Measurements from ENCODE around the gene SMCHD1.

SMCHD1 gene

GRCh38 chr18:2655178-2655953, at the start of gene SMCHD1:
TSS of gene SMCHD1 (plus strand) at chr18:2655726. CDS start at chr18:2656076, 350 bp downstream.
- DNase-seq, result peak in 1 of 2 experiments; percentile 48

- no peak for DNase-seq
These were observed 49.2 kb upstream of the SMCHD1 start for GRCh38 chr18:2606335-2606734.

GRCh38 chr18:2609604-2610003, 45.9 kb upstream of the SMCHD1 start:
- DNase-seq, result no peak

- DNase-seq, result no peak
These were observed 45.0 kb upstream of the SMCHD1 start for GRCh38 chr18:2610549-2610948.

- DNase-seq, result no peak
These were observed 42.5 kb upstream of the SMCHD1 start for GRCh38 chr18:2612996-2613395.

GRCh38 chr18:2617401-2617998, 38.0 kb upstream of the SMCHD1 start:
- no peak for DNase-seq

GRCh38 chr18:2618009-2618408, 37.5 kb upstream of the SMCHD1 start:
- no peak for DNase-seq

GRCh38 chr18:2625217-2625616, 30.3 kb upstream of the SMCHD1 start:
- DNase-seq, result no peak

- DNase-seq, result no peak
These were observed 27.7 kb upstream of the SMCHD1 start for GRCh38 chr18:2627821-2628276.

- DNase-seq, result no peak
These were observed 26.5 kb upstream of the SMCHD1 start for GRCh38 chr18:2629003-2629402.

- DNase-seq, result no peak
These were observed 19.9 kb upstream of the SMCHD1 start for GRCh38 chr18:2635586-2635985.

- no peak for DNase-seq
These were observed 19.3 kb upstream of the SMCHD1 start for GRCh38 chr18:2636126-2636631.

- DNase-seq, result no peak
These were observed 13.9 kb upstream of the SMCHD1 start for GRCh38 chr18:2641638-2642037.

GRCh38 chr18:2642771-2643170, 12.8 kb upstream of the SMCHD1 start:
- DNase-seq, result no peak

GRCh38 chr18:2644535-2644934, 11.0 kb upstream of the SMCHD1 start:
- no peak for DNase-seq

- DNase-seq, result no peak
These were observed 3.5 kb upstream of the SMCHD1 start for GRCh38 chr18:2651981-2652380.

GRCh38 chr18:2653467-2653866, 2.1 kb upstream of the SMCHD1 start:
- DNase-seq, result no peak

GRCh38 chr18:2654169-2654927, 1.2 kb upstream of the SMCHD1 start:
- peak in 1 of 2 experiments; percentile 13 for DNase-seq

GRCh38 chr18:2654928-2655177, 673 bp upstream of the SMCHD1 start:
- no peak for DNase-seq

GRCh38 chr18:2655954-2656236, 369 bp downstream of the SMCHD1 start:
- DNase-seq, result no peak

GRCh38 chr18:2656237-2656980, 883 bp downstream of the SMCHD1 start:
- peak in 1 of 2 experiments; percentile 25 for DNase-seq

- no peak for DNase-seq
These were observed 1.5 kb downstream of the SMCHD1 start for GRCh38 chr18:2656981-2657512.

All from SW 1271 (cell line).